Suprapubic skin (tissue), 4 donors: ENCODE results near the gene NCDN. TPM values are rescaled to one million over a fixed set of nuclear protein-coding genes. Genes with fewer than 3 reads are reported as not detected.

Experiments used
- DNase-seq, 2 donors: peaks; one replicate each; pipeline ENCODE4 v3.0.0-alpha.2; 2019; ENCODE audit warnings: low spot score in 2 of 2
- H3K27ac ChIP-seq: fragments of 200-600 bp; sonication (generic); one replicate; pipeline ENCODE4 v1.5.1; 2019
- H3K27me3 ChIP-seq: fragments of 200-600 bp; sonication (generic); one replicate; pipeline ENCODE4 v1.5.1; 2019
- H3K36me3 ChIP-seq: fragments of 200-600 bp; sonication (generic); one replicate; pipeline ENCODE4 v1.5.1; 2019
- H3K4me1 ChIP-seq: fragments of 200-600 bp; sonication (generic); one replicate; pipeline ENCODE4 v1.5.1; 2019
- H3K4me3 ChIP-seq: fragments of 200-600 bp; sonication (generic); one replicate; pipeline ENCODE4 v1.5.1; 2019; ENCODE audit warnings: mild to moderate bottlenecking
- H3K9me3 ChIP-seq: fragments of 200-600 bp; sonication (generic); one replicate; pipeline ENCODE4 v1.5.1; 2019
- CTCF ChIP-seq, 2 donors: fragments of 200-600 bp in 1 of 2; fragments of 450-650 bp in 1 of 2; sonication (generic) in 1 of 2; IDR thresholded peaks; one replicate each; pipeline ENCODE4 v1.5.1; 2016 to 2019; ENCODE audit warnings: antibody characterized with exemption in 2 of 2, mild to moderate bottlenecking in 1 of 2, moderate library complexity in 1 of 2
- EP300 ChIP-seq: sonication (generic); formaldehyde crosslinking; IDR thresholded peaks from one replicate; pipeline ENCODE4 v1.6.1; 2017; ENCODE audit warnings: antibody characterized with exemption
- POLR2A ChIP-seq, 2 donors: fragments of 450-650 bp; IDR thresholded peaks; one replicate each; pipeline ENCODE4 v1.6.1; 2017; ENCODE audit warnings: antibody characterized with exemption in 2 of 2, mild to moderate bottlenecking in 2 of 2, moderate library complexity in 2 of 2
- POLR2AphosphoS5 ChIP-seq, 3 donors: sonication (generic); formaldehyde crosslinking; IDR thresholded peaks; one replicate each; pipeline ENCODE4 v1.6.1; 2017; ENCODE audit warnings: antibody characterized with exemption in 3 of 3
- WGBS: methylation state at CpG from one replicate; pipeline ENCODE4 v1.1.5; 2018; 5-methylcytosine and 5-hydroxymethylcytosine counted together
- total RNA-seq, 4 donors: library from RNA; depleted of rRNA; stranded (reverse); fragments of >200 nt; gene quantifications; one replicate each; pipeline ENCODE4 v1.1.0, GENCODE V29; 2016

NCDN gene
- total RNA-seq, 4 donors from 2014 or later = 14.1 to 26.2 (median 24.1) TPM

- no peaks in the 10 kb centered on the region for H3K27me3 ChIP-seq
- DNase-seq = no peak
- TF ChIP-seq POLR2A (IDR thresholded peaks at IDR 0.05) (no peak), CTCF (IDR thresholded peaks at IDR 0.05) (no peak), POLR2AphosphoS5 (IDR thresholded peaks at IDR 0.05) (no peak)
- no peaks in the 10 kb centered on the region for H3K4me1 ChIP-seq
- H3K4me3 ChIP-seq = no peak overlapping the region
- no peak overlapping the region for H3K27ac ChIP-seq
- WGBS = 92% methylated on average over 6 of the region's 9 CpGs
- H3K9me3 ChIP-seq = no peaks in the 10 kb centered on the region
- H3K36me3 ChIP-seq = peaks cover 17% of the 10 kb centered on the region
Measured at GRCh38 chr1:35594005-35594760, 36.6 kb downstream of the NCDN start.

GRCh38 chr1:35595684-35596083 lies 38.1 kb downstream of the NCDN start:
- WGBS = 91% methylated on average over 7 of the region's 7 CpGs
- peaks cover 14% of the 10 kb centered on the region for H3K36me3 ChIP-seq
- no peak for TF ChIP-seq POLR2A (IDR thresholded peaks at IDR 0.05)
- no peaks in the 10 kb centered on the region for H3K27me3 ChIP-seq
- no peak for DNase-seq
- H3K4me3 ChIP-seq = no peak overlapping the region
- no peaks in the 10 kb centered on the region for H3K4me1 ChIP-seq
- H3K27ac ChIP-seq = no peak overlapping the region
- no peaks in the 10 kb centered on the region for H3K9me3 ChIP-seq

- H3K27ac ChIP-seq = no peak overlapping the region
- no peaks in the 10 kb centered on the region for H3K4me1 ChIP-seq
- H3K36me3 ChIP-seq = peaks cover 21% of the 10 kb centered on the region
- no peaks in the 10 kb centered on the region for H3K9me3 ChIP-seq
- TF ChIP-seq EP300 (no peak), CTCF (IDR thresholded peaks at IDR 0.05) (no peak), POLR2AphosphoS5 (IDR thresholded peaks at IDR 0.05) (no peak)
- no peak overlapping the region for H3K4me3 ChIP-seq
- WGBS = 85% methylated on average over 5 of the region's 5 CpGs
- H3K27me3 ChIP-seq = no peaks in the 10 kb centered on the region
- DNase-seq = no peak
Measured at GRCh38 chr1:35597870-35598269, 40.3 kb downstream of the NCDN start.

DNA sequence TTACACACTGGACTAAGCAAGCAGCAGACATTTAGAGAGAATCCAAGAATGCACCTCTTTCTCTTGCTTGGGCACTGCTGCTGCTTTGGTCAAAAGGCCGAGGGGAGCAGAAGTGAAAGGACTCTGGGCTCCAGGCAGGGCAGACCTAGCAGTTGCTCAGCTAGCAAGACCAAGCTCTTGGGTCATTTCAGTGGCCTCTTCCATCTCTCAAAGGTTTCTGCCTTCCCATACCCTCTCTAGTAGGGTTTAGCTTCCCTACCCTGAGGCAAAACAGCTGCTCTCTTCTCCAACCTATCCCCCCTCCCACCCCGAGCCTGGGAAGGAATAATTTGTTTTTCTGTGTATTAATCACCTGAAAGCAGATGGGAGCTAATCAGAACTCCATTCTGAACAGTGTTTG lies 41.3 kb downstream of the NCDN start:
- H3K27ac ChIP-seq = no peak overlapping the region
- peaks cover 31% of the 10 kb centered on the region for H3K36me3 ChIP-seq

DNA sequence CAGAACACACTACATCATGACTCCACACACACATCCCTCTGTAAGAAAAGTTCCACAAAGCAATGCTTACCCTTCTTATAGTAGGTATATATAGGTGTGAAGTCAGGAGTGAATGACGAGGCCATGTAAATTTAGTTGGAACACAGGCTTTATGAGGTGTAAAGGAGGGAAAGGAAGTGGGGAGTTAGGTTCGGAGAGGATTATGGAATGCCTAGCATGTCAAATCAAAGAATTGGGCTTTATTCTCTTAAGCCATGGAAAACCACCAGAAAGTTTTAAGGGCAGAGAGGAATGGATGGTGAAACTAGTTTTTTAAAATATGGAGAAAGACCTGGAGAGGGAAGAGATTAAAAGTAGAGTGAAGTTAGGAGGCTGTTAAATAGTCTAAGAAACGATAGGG lies 41.8 kb downstream of the NCDN start:
- DNase-seq = no peak
- Histone ChIP-seq H3K4me1 (no peaks in the 10 kb centered on the region), H3K4me3 (no peak overlapping the region), H3K36me3 (peaks cover 36% of the 10 kb centered on the region), H3K27me3 (no peaks in the 10 kb centered on the region), H3K9me3 (no peaks in the 10 kb centered on the region), H3K27ac (no peak overlapping the region)
- TF ChIP-seq CTCF (IDR thresholded peaks at IDR 0.05) = no peak
- no peak for TF ChIP-seq EP300
- no peak for TF ChIP-seq POLR2A (IDR thresholded peaks at IDR 0.05)
- TF ChIP-seq POLR2AphosphoS5 (IDR thresholded peaks at IDR 0.05) = no peak
- 76% methylated on average over 3 of the region's 3 CpGs for WGBS

More for the DNA sequence above, 41.3 kb downstream of the NCDN start:
- no peak overlapping the region for H3K4me3 ChIP-seq
- DNase-seq = no peak
- no peaks in the 10 kb centered on the region for H3K9me3 ChIP-seq
- no peaks in the 10 kb centered on the region for H3K27me3 ChIP-seq
- no peaks in the 10 kb centered on the region for H3K4me1 ChIP-seq
- WGBS = 71% methylated on average over 2 of the region's 2 CpGs
- TF ChIP-seq CTCF (IDR thresholded peaks at IDR 0.05) = no peak
- TF ChIP-seq POLR2AphosphoS5 (IDR thresholded peaks at IDR 0.05) = no peak
- TF ChIP-seq POLR2A (IDR thresholded peaks at IDR 0.05) = no peak
- no peak for TF ChIP-seq EP300

DNA sequence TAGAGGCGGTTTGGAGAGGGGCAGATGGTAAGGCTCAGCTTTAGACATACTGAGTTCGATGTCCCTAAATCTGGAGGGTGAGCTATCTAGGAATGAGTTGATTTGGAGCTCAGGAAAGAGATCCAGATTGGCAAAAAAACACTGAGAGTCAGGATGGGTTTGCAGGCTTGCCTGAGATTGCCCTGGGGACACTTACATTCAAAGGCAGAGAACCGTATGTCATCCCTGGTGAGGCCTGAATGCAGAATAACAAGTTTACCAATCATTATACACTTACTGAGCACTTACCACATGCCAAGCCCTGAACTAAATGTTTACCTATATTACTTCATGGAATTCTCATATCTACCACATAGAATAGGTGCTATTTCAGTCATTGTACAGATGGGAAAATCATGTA lies 43.0 kb downstream of the NCDN start:
- no peak for TF ChIP-seq CTCF (IDR thresholded peaks at IDR 0.05)
- TF ChIP-seq EP300 = no peak
- no peak for TF ChIP-seq POLR2A (IDR thresholded peaks at IDR 0.05)
- no peak for TF ChIP-seq POLR2AphosphoS5 (IDR thresholded peaks at IDR 0.05)
- WGBS = 78% methylated on average over 3 of the region's 3 CpGs
- Histone ChIP-seq H3K27me3 (no peaks in the 10 kb centered on the region), H3K4me3 (no peak overlapping the region), H3K27ac (no peak overlapping the region), H3K9me3 (no peaks in the 10 kb centered on the region), H3K36me3 (peaks cover 48% of the 10 kb centered on the region), H3K4me1 (no peaks in the 10 kb centered on the region)
- DNase-seq = no peak
